Chondrocyte (in vitro differentiated cells): ENCODE results near the gene TGFBR1. TPM values are rescaled to one million over a fixed set of nuclear protein-coding genes. Genes with fewer than 3 reads are reported as not detected.

Experiments used
- DNase-seq: peaks from one replicate; pipeline ENCODE4 v3.0.0; 2021; ENCODE audit warnings: mixed read lengths, low spot score
- H3K27ac Mint-ChIP-seq: one replicate; pipeline ENCODE4 v1.8.0; 2021; ENCODE audit warnings: mild to moderate bottlenecking, moderate library complexity, mixed read lengths; ENCODE audit not compliant: unreplicated experiment
- H3K27me3 Mint-ChIP-seq: 2 replicates; pipeline ENCODE4 v1.8.0; 2021; ENCODE audit warnings: low read depth, mixed read lengths
- H3K36me3 Mint-ChIP-seq: 2 replicates; pipeline ENCODE4 v1.8.0; 2021; ENCODE audit warnings: low read depth, mixed read lengths
- H3K4me1 Mint-ChIP-seq: 2 replicates; pipeline ENCODE4 v1.8.0; 2021; ENCODE audit warnings: low read depth, mild to moderate bottlenecking, mixed read lengths
- H3K4me3 Mint-ChIP-seq: one replicate; pipeline ENCODE4 v1.8.0; 2021; ENCODE audit warnings: mild to moderate bottlenecking, moderate library complexity, mixed read lengths; ENCODE audit not compliant: unreplicated experiment
- H3K9me3 Mint-ChIP-seq: 2 replicates; pipeline ENCODE4 v1.8.0; 2021; ENCODE audit warnings: low read depth, mixed read lengths
- total RNA-seq: library from RNA; stranded (reverse); gene quantifications from 3 replicates; pipeline ENCODE4 v1.2.1, GENCODE V29; 2021
- TF ChIP-seq, protein P1 (sequence below): fragments of 200-600 bp; sonication (generic); IDR thresholded peaks from 2 replicates; pipeline ENCODE4 v1.5.0; 2021; ENCODE audit warnings: antibody characterized with exemption, mild to moderate bottlenecking, moderate library complexity

TGFBR1 gene
- total RNA-seq, 1 donor from 2014 or later: 109 TPM

DNA sequence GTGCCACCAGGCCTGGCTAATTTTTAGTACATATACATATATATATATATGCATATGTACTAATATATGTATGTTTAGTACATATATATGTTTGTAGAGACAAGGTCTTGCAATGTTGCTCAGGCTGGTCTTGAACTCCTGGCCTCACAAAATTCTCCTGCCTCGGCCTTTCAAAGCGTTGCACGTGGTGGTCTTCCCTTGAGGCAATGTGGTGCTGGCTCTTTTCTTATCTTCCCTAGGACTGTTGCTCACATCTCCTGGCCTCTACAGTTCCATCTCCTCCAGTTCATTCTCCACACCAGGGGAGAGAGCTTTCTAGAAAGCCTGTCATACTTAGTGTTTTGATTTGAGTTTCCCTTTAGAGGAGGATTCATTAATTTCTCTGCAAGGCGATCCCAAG lies 28.9 kb upstream of the TGFBR1 start:
- peaks cover 40% of the 10 kb centered on the region for H3K4me1 Mint-ChIP-seq
- H3K27me3 Mint-ChIP-seq: no peaks in the 10 kb centered on the region
- H3K36me3 Mint-ChIP-seq: no peaks in the 10 kb centered on the region
- no peak overlapping the region for H3K4me3 Mint-ChIP-seq
- no peak overlapping the region for H3K27ac Mint-ChIP-seq
- TF ChIP-seq, protein P1, sequence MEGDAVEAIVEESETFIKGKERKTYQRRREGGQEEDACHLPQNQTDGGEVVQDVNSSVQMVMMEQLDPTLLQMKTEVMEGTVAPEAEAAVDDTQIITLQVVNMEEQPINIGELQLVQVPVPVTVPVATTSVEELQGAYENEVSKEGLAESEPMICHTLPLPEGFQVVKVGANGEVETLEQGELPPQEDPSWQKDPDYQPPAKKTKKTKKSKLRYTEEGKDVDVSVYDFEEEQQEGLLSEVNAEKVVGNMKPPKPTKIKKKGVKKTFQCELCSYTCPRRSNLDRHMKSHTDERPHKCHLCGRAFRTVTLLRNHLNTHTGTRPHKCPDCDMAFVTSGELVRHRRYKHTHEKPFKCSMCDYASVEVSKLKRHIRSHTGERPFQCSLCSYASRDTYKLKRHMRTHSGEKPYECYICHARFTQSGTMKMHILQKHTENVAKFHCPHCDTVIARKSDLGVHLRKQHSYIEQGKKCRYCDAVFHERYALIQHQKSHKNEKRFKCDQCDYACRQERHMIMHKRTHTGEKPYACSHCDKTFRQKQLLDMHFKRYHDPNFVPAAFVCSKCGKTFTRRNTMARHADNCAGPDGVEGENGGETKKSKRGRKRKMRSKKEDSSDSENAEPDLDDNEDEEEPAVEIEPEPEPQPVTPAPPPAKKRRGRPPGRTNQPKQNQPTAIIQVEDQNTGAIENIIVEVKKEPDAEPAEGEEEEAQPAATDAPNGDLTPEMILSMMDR: no peak
- no peak for DNase-seq
- no peaks in the 10 kb centered on the region for H3K9me3 Mint-ChIP-seq

DNA sequence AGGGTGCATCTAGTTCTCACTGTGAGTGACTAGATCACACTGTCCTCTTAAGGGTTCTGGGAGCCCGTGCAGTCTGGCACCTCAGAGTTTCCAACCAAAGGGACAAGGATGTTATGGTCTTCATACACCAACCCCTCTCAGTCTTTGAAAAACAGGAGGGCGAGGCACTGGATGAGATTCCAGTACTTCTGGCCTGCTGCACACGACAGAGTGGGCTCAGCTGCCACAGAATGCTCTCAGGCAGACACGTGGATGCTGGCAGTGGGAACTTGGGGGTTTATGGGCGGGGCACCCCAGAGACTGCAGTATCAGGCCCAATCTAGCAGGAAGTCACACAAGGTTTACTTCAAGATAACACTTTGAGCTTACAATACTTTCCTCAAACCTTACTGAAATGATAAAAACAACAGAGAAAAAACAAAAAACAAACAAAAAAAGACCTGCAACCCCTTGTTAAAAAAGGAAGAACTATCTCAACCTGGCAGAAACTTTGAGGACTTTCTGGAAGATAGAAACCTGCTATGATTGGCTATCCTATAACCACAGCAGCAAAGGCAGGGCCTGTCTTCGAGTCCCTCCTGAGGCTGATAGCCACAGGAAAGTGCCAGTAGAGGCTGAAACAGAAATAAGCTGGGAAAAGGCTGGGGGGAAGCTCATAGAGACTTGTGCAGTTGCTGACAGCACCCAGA lies 28.3 kb upstream of the TGFBR1 start:
- H3K4me1 Mint-ChIP-seq: peaks cover 34% of the 10 kb centered on the region
- no peaks in the 10 kb centered on the region for H3K36me3 Mint-ChIP-seq
- TF ChIP-seq, protein P1: no peak
- no peaks in the 10 kb centered on the region for H3K27me3 Mint-ChIP-seq
- no peaks in the 10 kb centered on the region for H3K9me3 Mint-ChIP-seq
- DNase-seq: no peak
- no peak overlapping the region for H3K4me3 Mint-ChIP-seq
- H3K27ac Mint-ChIP-seq: no peak overlapping the region

DNA sequence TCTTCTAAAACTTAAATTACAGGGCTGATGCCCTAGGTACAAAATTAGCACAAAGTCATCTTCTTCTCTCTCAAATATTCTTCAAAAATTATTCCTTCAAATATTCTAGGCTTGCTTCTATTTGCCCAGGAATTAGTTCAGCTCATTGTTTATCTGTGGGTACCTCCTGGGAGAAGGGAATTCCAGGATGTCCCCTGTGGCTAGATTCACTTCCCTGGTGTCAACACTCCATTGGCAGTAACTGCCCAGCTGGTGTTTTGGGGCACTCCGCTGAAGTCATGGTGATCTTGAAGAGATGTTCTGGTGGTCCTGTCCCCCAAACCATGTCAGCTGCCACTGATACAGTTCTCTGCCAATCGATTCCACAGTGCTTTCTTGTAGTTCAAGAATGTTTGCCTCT lies 26.2 kb upstream of the TGFBR1 start:
- Mint-ChIP-seq H3K4me3 (no peak overlapping the region), H3K4me1 (peaks cover 27% of the 10 kb centered on the region), H3K27ac (no peak overlapping the region), H3K36me3 (no peaks in the 10 kb centered on the region), H3K27me3 (peaks cover 1% of the 10 kb centered on the region), H3K9me3 (no peaks in the 10 kb centered on the region)
- DNase-seq: no peak
- TF ChIP-seq, protein P1: no peak

DNA sequence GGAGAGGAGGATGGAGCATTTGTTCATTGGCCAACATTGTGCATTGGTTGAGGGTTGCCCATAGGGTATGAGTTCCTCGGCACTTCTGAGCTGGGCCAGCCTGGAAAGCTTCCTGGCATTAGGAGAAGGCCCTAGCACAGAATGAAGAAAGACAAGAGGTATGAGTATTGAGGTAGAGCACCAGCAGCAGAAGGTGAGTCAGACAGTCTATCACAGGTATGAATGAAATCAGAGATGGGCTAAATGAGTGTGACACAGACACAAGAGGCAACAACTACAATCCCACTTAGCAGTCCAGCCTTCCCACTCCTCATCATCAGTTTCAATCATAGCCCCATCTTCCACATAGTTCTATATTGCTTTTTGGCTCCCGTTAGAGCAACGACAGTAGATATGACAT lies 25.4 kb upstream of the TGFBR1 start:
- Mint-ChIP-seq H3K4me1 (peaks cover 27% of the 10 kb centered on the region), H3K36me3 (no peaks in the 10 kb centered on the region), H3K27ac (no peak overlapping the region), H3K9me3 (no peaks in the 10 kb centered on the region), H3K27me3 (peaks cover 1% of the 10 kb centered on the region), H3K4me3 (no peak overlapping the region)
- TF ChIP-seq, protein P1: no peak
- no peak for DNase-seq

DNA sequence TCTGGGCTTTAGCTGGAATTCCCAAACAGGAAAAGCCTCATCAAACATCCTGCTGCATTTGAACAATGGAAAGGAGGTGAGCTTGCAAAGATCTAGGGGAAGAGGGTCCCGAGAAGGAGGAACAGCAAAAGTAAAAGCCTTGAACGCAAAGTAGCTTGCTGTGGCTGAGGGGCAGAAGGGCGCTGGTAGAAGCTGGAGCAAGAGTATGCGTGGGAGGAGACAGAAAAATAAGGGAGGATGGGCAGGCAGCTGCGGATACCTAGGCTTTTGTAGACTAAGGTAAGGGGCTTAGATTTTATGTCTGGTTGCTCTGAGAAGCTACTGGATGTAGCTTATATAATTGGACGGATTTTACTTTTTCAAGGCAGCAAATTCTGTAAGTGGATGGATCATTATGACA lies 21.9 kb upstream of the TGFBR1 start:
- Mint-ChIP-seq H3K27ac (no peak overlapping the region), H3K4me3 (no peak overlapping the region), H3K4me1 (peaks cover 29% of the 10 kb centered on the region), H3K9me3 (no peaks in the 10 kb centered on the region), H3K27me3 (peaks cover 1% of the 10 kb centered on the region), H3K36me3 (no peaks in the 10 kb centered on the region)
- DNase-seq: no peak
- TF ChIP-seq, protein P1: no peak
